HUDEP-2 (cell line): ENCODE measurements around the gene ZCWPW1.
A peak's percentile ranks its signal among the peaks of the same experiment; 100 is the strongest.
"Not testable (repeated sequence)": the region's sequence is repeated elsewhere in the genome, so short reads cannot be mapped to it uniquely, and the experiment has no call there.

ENCODE experiments used
- DNase-seq, 76 experiments: peaks; one replicate each; lab custom pipeline; 2025; ENCODE audit not compliant: unreplicated experiment in 76 of 76; lab: John Stamatoyannopoulos, UW

The ZCWPW1 gene

DNA sequence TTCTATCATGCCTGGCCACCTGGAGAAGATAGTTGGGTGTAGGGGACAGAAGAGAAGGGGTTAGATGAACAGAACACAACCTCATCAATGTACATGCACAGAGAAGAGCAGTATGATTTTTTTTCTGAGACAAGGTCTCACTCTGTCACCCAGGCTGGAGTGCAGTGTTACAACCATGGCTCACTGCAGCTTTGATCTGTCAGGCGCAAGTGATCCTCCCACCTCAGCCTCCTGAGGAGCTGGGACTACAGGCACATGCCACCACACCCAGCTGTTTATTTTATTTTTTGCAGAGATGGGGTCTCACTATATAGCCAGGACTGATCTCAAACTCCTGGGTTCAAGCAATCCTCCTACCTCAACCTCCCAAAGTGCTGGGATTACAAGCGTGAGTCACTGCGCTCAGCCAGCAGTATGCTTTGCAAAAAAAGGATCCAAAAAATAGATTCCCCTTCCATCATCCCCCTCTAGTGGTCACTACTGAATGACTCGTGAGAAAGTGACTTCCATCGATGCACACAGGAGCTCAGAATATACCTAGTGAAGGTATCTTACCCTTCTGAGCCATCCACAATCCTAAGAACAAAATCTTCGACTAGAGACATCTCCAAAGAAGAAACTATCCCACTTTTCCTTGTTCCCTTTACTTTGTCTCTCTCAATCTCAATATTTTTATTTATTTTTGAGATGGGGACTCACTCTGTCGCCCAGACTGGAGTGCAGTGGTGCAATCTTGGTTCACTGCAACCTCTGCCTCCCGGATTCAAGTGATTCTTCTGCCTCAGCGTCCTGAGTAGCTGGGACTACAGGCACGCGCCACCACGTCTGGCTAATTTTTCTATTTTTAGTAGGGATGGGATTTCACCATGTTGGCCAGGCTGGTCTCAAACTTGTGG is 21.0 kb downstream of the ZCWPW1 start:
- peak in 29 of 76 experiments; percentile 9 to 57 (median 32) for DNase-seq

DNA sequence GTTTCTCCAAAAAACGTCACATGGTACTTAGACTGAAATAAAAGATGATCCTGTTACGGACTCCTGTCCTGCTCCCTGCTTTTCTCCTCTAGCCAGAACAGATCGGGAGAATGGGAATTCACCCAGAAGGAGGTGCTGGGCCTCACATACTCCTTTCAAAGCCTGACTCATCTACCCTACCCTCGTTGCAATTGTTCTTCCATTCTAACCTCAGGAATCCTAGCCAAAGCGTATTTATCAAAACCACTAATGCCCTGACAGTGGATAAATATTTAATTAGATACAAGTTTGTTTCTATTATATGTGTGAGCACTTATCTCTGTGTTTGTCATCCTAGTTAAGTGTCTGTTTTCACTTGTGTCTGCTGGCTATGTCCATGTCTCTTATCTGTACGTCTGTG is 21.7 kb downstream of the ZCWPW1 start:
- DNase-seq: no peak

DNA sequence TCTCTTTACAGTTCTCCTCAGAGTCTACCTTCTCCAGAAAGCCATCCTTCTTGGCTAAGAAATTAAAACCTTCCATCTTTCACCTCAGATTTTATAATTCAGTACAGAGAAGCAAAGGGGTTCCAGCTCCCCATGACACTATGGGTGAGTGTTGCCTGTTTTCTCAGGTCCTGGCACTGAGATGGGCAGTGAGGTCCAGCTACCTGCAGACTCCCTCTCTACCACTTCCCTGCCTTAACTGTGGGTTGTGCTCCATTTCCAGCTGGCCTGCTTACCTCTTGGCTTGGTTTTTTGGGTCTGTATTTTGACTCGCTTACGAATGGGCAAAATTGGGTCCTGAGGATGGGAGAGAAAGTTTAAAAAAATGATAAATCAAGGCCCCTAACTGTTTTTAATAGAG is 26.3 kb downstream of the ZCWPW1 start:
- no peak for DNase-seq

DNA sequence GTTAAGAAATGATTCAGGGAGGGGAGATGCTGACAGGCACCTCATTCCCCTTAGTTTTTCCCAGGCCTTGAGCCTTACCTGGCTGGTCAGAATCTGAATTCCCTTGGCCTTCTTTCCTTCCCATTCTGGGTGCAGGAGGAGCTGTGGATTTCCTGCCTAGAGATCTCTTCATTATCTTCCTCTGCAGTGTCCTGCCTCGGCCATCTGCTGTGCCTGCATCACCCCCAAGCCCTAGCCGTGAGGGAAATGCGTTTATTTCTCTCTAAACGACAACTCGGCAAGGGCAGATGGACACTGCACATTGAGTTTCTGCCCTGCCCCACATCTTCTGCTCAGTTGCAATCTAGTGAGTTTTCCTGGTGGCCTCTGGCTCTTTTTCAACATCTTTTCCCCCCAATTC is 26.7 kb downstream of the ZCWPW1 start:
- no peak for DNase-seq

DNA sequence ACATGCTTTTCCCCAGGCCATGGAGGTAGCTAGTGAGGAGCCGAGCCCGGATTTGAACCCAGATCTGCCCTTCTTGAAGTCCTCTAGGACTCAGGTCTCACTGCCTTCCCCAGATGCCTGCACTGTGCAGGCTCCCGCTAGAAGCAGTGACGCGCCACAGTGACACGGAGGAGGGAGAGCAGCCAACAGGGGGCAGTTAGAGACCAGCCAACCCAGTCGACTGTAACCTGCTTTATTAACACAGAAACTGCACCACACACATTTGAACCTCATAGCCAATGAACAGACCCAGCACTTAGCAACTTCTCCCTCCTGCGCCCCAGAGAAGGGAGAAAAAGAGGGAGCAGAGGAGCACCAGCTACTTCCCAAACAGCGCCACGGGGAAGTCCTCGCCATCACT is 27.8 kb downstream of the ZCWPW1 start:
- DNase-seq: peak in 27 of 76 experiments; percentile 2 to 33 (median 11)

DNA sequence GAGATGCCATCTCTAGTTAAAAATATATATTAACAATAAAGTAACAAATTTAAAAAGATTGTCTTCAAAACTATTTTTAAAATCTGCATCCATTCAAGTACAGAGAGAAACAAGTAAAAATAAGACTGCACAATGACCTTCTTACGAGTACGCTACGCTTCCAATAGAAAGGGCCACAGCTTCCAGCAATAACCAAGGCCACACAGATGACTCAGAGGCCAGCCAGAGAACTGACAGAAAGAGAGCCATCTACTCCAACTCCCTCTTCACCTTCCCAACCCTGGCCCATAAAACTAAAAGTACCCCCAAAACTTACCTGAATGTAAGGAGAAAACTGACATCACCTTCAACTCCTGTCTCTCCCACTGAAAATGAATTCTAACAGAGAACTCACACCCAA is 28.5 kb downstream of the ZCWPW1 start:
- DNase-seq: no peak

DNA sequence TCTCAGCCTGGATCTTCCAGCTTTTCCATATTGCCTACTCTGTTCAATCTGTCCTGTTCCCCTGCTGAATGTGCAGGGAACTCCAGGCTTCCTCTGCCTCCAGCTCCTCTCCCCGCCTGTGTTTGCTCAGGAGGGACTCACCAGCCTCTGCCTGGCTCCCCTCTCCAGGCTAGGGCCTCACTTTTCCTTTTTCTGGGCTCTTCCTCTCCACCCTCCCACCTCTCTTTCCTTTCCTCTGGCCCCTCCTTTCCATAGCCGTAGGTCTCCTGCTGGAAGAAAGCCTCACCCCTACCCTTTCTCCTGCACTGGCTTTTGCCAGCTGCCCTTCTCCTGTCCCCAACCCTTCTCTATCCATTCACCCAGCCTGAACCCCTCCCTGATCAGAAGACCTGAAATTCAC is 30.3 kb downstream of the ZCWPW1 start:
- no peak for DNase-seq

DNA sequence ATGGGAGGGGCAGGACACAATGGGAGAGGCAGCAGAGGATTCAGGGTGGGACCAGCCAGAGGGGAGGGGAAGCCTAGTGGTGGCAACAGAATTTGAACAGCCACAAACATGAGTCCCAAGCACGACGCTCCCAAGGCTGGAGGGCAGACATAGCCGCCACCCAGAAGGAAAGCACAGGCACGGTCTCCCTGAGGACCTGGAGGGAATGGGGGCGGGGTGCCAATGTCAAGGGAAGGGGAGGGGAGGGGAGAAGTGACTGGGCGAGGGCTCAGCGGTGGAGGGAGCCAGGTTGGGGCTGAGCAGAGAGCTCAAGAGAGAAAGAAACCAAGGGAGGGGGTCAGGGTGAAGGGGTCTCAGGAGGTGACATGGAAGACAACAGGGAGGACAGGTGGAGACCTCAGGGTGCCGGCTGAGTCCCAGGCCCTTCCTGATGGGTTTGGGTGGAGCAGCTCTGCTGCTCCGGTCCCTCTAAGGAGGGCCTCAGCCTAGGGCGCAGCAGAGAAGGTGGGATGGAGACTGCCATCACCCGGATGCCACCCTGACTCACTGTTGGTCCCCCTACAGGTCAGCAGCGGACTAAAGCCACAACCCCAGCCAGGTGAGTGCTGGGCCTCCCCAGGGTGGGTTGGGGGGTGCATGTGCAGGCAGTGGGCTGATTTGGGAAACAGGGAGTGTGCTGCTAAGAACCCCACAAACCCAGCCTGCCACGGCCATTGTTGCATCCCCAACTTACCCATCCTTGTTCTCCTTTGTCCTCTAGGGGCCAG is 31.0 kb downstream of the ZCWPW1 start:
- no peak for DNase-seq

DNA sequence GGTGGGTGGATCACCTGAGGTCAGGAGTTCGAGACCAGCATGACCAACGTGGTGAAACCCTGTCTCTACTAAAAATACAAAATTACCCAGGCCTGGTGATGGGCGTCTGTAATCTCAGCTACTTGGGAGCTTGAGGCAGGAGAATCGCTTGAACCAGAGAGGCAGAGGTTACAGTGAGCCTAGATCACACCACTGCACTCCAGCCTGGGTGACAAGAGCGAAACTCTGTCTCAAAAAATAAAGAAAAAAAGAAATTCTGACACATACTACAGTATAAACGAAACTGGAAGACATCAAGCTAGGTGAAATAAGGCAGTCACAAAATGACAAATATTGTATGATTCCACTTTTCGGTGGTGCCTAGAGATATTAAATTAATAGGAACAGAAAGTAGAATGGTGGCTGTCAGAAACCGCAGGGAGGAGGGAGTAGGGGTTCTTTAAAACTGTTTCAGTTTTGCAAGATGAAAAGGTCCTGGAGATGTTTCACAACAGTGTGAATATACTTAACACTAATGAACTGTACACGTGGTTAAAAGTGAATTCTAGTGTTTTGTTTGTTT is 32.0 kb downstream of the ZCWPW1 start:
- DNase-seq: no peak

DNA sequence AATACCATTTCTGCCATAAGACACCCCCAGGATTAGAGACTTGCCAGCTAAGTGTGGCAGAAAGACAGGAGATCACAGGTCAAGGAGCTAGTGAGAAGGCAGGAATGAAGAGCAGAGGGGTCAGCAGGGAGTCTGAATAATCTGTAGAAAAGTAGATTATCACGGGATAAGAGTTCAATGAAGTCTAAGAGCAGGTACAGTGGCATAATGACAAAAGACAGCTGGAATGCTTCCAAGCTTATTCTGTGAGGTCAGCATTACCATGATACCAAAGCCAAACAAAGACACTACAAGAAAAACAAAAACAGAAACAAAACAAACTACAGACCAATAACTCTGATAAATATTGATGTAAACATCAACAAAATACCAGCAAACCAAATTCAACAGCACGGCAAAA is 34.4 kb downstream of the ZCWPW1 start:
- no peak for DNase-seq

DNA sequence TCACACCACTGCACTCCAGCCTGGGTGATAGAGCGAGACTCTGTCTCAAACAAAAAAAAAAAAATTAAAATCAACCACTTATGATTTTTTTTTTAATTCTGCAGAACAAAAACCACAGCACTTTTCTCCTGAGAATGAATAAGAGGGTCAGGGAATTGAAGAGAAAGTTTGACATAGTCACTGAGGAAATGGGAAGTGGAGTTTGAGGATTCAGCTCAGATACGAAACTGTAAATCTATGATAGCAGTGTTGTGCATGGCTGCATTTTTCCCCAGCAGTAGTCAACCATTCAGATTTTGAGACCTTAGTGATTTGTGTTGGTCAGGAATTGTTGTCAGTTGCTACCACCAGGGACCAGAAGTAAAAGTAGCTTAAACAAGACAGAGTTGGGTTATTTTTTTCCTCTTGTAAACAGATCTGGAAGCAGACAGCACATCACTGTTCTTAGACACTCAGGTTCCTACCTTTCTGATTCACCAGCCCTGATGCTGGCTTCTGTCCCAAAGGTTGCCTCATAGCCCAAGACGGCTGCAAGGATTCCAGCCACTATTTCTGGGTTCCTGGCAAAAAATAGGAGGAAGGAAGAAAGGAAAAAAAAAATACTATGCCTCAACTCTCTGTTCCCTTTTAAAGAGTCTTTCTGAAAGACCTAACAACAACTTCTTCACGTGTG is 35.1 kb downstream of the ZCWPW1 start:
- no peak for DNase-seq

DNA sequence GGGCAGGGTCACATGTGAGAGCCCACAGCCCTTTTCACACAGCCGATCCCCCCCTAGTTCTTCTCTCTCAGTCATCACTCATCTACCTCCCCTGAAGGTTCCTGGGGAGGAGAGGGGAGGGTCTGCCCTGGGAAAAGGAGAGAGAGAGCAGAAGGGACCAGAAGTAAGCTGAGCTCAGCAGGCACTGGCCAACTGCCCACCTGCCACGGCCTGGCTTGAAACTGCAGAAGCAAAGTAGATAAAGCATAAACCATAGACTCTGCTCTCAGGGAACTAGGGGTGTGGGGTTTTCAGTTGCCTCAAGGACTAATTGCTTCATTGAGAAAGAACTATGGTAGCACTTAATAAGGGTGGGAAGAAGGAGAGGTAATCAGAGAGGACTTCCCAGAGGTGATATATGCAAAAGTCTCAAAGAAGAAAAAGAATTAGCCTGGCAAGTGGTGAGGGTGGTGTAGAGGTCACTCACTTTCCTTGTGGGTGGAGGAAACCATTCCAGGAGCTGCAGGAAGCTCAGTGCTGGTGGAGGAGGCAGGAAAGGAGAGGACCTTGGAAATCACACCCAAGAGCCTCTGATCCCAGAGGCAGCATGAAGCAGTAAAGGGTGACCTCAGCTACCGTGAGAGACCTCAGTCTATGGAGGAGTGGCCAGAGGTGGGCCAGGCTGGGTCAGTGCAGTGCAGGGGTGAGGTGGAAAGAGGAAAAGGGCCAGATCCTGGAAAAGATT is 38.1 kb downstream of the ZCWPW1 start:
- no peak for DNase-seq

DNA sequence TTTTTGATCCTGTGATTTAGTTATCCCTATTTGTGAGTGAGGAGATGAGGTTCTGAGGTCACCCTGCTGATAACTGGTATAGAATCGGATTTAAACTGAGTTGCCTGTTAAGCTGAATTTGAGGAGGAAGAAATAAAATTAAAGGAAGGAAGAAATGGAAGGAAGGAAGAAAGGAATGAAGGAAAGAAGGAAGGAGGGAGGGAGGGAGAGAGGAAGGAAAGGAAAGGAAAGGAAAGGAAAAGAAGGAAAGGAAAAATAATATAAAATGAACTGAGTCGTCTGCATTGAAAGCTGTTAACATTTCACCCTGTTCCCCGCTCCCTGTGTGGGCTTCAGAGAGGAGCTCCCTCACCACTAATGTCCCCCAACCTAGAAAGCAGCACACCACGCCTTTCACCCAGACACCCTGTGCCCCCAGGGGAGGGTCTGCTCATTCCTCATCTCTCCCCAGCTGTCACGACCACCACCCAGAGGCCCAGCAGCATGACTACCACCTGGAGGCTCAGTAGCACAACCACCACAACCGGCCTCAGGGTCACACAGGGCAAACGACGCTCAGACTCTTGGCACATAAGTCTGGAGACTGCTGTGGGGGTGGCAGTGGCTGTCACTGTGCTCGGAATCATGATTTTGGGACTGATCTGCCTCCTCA is 38.9 kb downstream of the ZCWPW1 start:
- DNase-seq: no peak

DNA sequence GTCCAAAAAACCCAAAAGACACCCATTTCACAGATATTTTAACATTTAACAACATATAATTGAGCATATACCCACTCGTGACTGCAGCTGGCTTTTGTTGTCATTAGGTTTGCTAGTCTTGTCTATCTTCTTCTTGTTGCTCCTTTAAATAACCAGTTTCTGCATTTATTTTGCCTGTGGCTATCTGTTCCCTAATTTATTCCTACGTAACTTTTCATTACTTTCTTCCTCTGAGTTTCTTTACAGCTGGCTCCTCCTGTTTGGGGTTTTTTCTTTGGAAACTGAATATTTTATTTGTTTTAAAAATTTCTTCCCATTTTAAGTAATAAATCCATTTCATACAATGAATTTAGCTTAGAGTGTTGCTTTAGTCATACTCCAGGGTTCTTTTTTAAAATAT is 40.8 kb downstream of the ZCWPW1 start:
- DNase-seq: no peak

DNA sequence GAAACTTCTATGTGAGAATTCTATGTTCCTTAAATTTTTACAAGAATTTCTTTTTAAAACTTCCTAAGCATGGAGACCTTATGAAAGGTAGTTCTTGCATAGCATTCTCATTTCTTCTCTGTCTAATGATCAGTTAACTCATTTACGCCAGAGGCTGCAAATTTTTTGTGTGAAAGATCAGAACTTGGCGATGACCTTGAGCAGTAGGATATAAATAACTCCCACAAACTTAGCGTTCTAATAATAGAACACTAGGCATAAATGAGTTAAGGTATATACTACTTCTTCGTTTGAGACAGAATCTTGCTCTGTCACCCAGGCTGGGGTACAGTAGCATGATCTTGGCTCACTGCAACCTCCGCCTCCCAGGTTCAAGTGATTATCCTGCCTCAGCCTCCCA is 41.6 kb downstream of the ZCWPW1 start:
- DNase-seq: no peak

DNA sequence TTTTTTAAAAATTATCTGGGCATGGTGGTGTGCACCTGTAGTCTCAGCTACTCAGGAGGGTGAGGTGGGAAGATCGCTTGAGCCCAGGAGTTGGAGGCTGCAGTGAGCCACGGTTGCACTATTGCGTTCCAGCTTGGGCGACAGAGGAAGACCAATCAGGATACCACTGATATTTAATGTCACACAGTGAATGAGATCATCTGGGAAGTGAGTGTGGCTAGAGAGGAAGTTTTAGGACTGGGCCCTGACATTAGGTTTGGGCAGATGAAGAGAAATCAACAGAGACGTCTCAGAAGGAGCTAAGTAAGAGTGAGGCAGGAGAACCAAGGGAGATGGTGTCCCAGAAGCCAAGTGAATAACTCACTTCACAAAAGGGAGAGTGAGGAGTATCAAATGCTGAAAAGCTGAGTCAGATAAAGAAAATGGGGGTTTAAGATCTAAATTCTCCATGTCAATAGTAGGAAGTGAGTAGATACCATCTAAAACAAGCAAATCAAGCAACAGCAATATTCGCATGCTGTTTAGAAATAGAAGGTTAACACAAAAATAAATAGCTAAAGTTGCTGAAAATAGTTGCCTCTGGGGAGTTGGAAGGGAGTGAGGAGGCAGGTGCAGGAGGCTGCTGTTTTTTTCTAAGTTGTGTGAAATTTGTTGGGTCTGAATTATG is 43.7 kb downstream of the ZCWPW1 start:
- no peak for DNase-seq

DNA sequence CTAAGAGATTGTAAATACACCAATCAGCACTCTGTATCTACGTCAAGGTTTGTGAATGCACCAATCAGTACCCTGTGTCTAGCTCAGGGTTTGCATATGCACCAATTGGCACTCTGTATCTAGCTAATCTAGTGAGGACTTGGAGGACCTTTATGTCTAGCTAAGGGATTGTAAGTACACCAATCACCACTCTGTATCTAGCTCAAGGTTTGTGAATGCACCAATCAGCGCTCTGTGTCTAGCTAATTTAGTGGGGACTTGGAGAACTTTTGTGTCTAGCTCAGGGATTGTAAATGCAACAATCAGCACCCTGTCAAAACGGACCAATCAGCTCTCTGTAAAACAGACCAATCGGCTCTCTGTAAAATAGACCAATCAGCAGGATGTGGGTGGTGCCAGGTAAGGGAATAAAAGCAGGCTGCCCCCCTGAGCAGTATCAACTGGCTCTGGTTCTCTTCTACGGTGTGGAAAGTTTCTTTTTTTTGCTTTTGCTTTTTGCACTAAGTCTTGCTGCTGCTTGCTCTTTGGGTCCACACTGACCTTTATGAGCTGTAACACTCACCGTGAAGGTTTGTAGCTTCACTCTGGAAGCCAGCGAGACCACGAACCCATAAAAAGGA is 46.2 kb downstream of the ZCWPW1 start:
- DNase-seq: not testable (repeated sequence)

DNA sequence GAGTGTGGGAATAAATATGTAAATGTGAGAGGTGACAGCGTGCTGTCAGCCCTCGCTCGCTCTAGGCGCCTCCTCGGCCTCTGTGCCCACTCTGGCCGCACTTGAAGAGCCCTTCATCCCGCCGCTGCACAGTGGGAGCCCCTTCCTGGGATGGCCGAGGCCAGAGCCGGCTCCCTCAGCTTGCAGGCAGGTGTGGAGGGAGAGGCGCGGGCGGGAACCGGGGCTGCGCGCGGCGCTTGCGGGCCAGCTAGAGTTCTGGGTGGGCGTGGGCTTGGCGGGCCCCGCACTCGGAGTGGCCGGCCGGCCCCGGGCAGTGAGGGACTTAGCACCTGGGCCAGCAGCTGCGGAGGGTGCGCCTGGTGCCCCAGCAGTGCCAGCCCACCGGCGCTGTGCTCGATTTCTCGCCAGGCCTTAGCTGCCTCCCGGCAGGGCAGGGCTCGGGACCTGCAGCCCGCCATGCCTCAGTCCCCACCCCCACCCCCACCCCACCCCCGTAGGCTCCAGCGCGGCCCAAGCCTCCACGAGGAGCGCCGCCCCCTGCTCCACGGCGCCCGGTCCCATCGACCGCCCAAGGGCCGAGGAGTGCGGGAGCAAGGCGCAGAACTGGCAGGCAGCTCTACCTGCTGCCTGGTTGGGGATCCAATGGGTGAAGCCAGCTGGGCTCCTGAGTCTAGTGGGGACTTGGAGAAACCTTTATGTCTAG is 46.8 kb downstream of the ZCWPW1 start:
- not testable (repeated sequence) for DNase-seq
